HCT116 (cell line): ENCODE data around the gene SERPINI2. TPM values are rescaled to one million over a fixed set of nuclear protein-coding genes. Genes with fewer than 3 reads are reported as not detected.

Experiments
- ATAC-seq: fragments of 200-7000 bp; cut with Tn5 transposase; 2 replicates; pipeline ENCODE4 v1.9.1; 2020; ENCODE audit warnings: mild to moderate bottlenecking, moderate library complexity
- BruUV-seq: library from RNA; stranded (reverse); fragments of 400-500 nt; replicated peaks from 2 replicates; lab custom pipeline; 2021; lab: Mats Ljungman, UMichigan
- CTCF ChIA-PET: fragments of 300-600 bp; sonication (Branson Sonifier 250); formaldehyde crosslinking; loops from one replicate; lab custom pipeline; 2021; ENCODE audit warnings: antibody characterized with exemption; lab: Charles Lee
- POLR2A ChIA-PET: fragments of 300-600, 350-600 bp; sonication (Branson Sonifier 250); formaldehyde crosslinking; loops from one replicate; lab custom pipeline; 2021; ENCODE audit warnings: antibody characterized with exemption; lab: Charles Lee
- RAD21 ChIA-PET, 2 experiments: fragments of 300-600 bp; sonication (Branson Sonifier 250); formaldehyde crosslinking; loops; one replicate each; lab custom pipeline; 2023; ENCODE audit warnings: low total read pairs in 2 of 2; ENCODE audit not compliant: uncharacterized antibody in 2 of 2, unreplicated experiment in 2 of 2, low non-redundant PET in 1 of 2; lab: Charles Lee
- DNase-seq: peaks from one replicate; pipeline ENCODE4 v3.0.0-alpha.2; 2010; ENCODE audit warnings: low read depth, low spot score
- H2AFZ ChIP-seq: fragments of 200-600 bp; shearing (Covaris generic), sonication (generic); 2 replicates; pipeline ENCODE4 v1.6.1; 2017; ENCODE audit warnings: low read depth, mixed run types, mixed read lengths, antibody characterized with exemption, low read length; ENCODE audit not compliant: poor library complexity, severe bottlenecking
- H3K27ac ChIP-seq: 2 replicates; pipeline ENCODE4 v1.5.1; 2012; ENCODE audit warnings: low read depth, low read length
- H3K27me3 ChIP-seq: fragments of 200-600 bp; sonication (generic); 2 replicates; pipeline ENCODE4 v1.6.1; 2016; ENCODE audit warnings: mixed run types, low read length, mixed read lengths; ENCODE audit not compliant: insufficient read depth
- H3K36me3 ChIP-seq, 2 experiments: fragments of 200-500 bp in 1 of 2; fragments of 200-600 bp in 1 of 2; sonication (Bioruptor generic) in 1 of 2; sonication (generic) in 1 of 2; 2 replicates each; pipeline versions ENCODE4 v1.5.1 to v1.6.1; 2014 to 2016; ENCODE audit warnings: low read length in 2 of 2, inconsistent platforms in 1 of 2, mixed read lengths in 1 of 2, mixed run types in 1 of 2; ENCODE audit not compliant: insufficient read depth in 2 of 2, control insufficient read depth in 1 of 2
- H3K4me1 ChIP-seq, 2 experiments: fragments of 200-600 bp in 1 of 2; sonication (generic) in 1 of 2; 2 replicates each; pipeline versions ENCODE4 v1.5.1 to v1.6.1; 2012 to 2017; ENCODE audit warnings: low read length in 2 of 2, inconsistent platforms in 1 of 2, mild to moderate bottlenecking in 1 of 2, mixed read lengths in 1 of 2, mixed run types in 1 of 2, moderate library complexity in 1 of 2; ENCODE audit not compliant: insufficient read depth in 2 of 2, control insufficient read depth in 1 of 2
- H3K4me2 ChIP-seq: fragments of 200-600 bp; sonication (generic); 2 replicates; pipeline ENCODE4 v1.6.1; 2017; ENCODE audit warnings: mixed run types, low read length, mixed read lengths
- H3K4me3 ChIP-seq, 2 experiments: fragments of 200-600 bp in 1 of 2; sonication (generic) in 1 of 2; replicated peaks in 1 of 2; 2 replicates each; pipeline ENCODE4 v1.5.1; 2011 to 2016; ENCODE audit warnings: low read length in 2 of 2, control low read depth in 1 of 2, low read depth in 1 of 2, mild to moderate bottlenecking in 1 of 2, mixed read lengths in 1 of 2, mixed run types in 1 of 2
- H3K79me2 ChIP-seq: fragments of 200-600 bp; sonication (generic); 2 replicates; pipeline ENCODE4 v1.6.1; 2017; ENCODE audit warnings: mild to moderate bottlenecking, mixed run types, low read length, moderate library complexity, mixed read lengths; ENCODE audit not compliant: insufficient read depth
- H3K9ac ChIP-seq: fragments of 200-600 bp; sonication (generic); 2 replicates; pipeline ENCODE4 v1.6.1; 2016; ENCODE audit warnings: low read length, mixed read lengths
- H3K9me2 ChIP-seq: fragments of 200-600 bp; sonication (generic), shearing (Covaris generic); 2 replicates; pipeline ENCODE4 v1.6.1; 2017; ENCODE audit warnings: mixed run types, mild to moderate bottlenecking, moderate library complexity; ENCODE audit not compliant: insufficient read depth
- H3K9me3 ChIP-seq, 2 experiments: fragments of 200-500 bp in 1 of 2; fragments of 200-600 bp in 1 of 2; sonication (Bioruptor generic) in 1 of 2; sonication (generic) in 1 of 2; 2 replicates each; pipeline ENCODE4 v1.6.1; 2014 to 2017; ENCODE audit warnings: low read length in 2 of 2, mixed read lengths in 2 of 2, inconsistent platforms in 1 of 2, low read depth in 1 of 2, mild to moderate bottlenecking in 1 of 2, mixed run types in 1 of 2, moderate library complexity in 1 of 2; ENCODE audit not compliant: control insufficient read depth in 1 of 2, insufficient read depth in 1 of 2
- H4K20me1 ChIP-seq: fragments of 200-600 bp; sonication (generic), shearing (Covaris generic); 2 replicates; pipeline ENCODE4 v1.6.1; 2017; ENCODE audit warnings: mixed run types, mild to moderate bottlenecking, moderate library complexity; ENCODE audit not compliant: insufficient read depth
- CEBPB ChIP-seq: IDR thresholded peaks from 2 replicates; pipeline ENCODE4 v1.6.1; 2012; ENCODE audit warnings: low read depth
- CTCF ChIP-seq, 3 experiments: fragments of 200-600 bp in 1 of 3; sonication (generic) in 1 of 3; IDR thresholded peaks in 2 of 3; conservative IDR thresholded peaks in 1 of 3; 2 replicates each; pipeline ENCODE4 v1.5.1; 2012 to 2017; ENCODE audit warnings: low read depth in 2 of 3, low read length in 2 of 3, antibody characterized with exemption in 1 of 3, borderline replicate concordance in 1 of 3, control low read depth in 1 of 3, mild to moderate bottlenecking in 1 of 3, mixed read lengths in 1 of 3, mixed run types in 1 of 3, moderate library complexity in 1 of 3; ENCODE audit not compliant: insufficient read depth in 1 of 3
- ELF1 ChIP-seq: IDR thresholded peaks from 2 replicates; pipeline ENCODE4 v1.6.1; 2012; ENCODE audit warnings: low read depth, borderline replicate concordance
- EZH2 ChIP-seq: fragments of 200-600 bp; sonication (generic); IDR thresholded peaks from 2 replicates; pipeline ENCODE4 v1.6.1; 2017; ENCODE audit warnings: antibody characterized with exemption, mixed run types
- FOSL1 ChIP-seq: IDR thresholded peaks from 2 replicates; pipeline ENCODE4 v1.6.1; 2012; ENCODE audit warnings: low read depth
- JUND ChIP-seq: IDR thresholded peaks from 2 replicates; pipeline ENCODE4 v1.6.1; 2012
- POLR2A ChIP-seq: IDR thresholded peaks from 2 replicates; pipeline ENCODE4 v1.7.0; 2011; ENCODE audit warnings: borderline replicate concordance; ENCODE audit not compliant: insufficient read depth, insufficient read length; ENCODE audit errors: extremely low read depth
- POLR2AphosphoS5 ChIP-seq: IDR thresholded peaks from 2 replicates; pipeline ENCODE4 v1.6.1; 2011; ENCODE audit warnings: mild to moderate bottlenecking, low read depth, low read length, moderate library complexity
- RAD21 ChIP-seq: IDR thresholded peaks from 2 replicates; pipeline ENCODE4 v1.6.1; 2012; ENCODE audit warnings: low read depth, mild to moderate bottlenecking
- REST ChIP-seq: IDR thresholded peaks from 2 replicates; pipeline ENCODE4 v1.6.1; 2012; ENCODE audit warnings: low read depth
- SIN3A ChIP-seq: IDR thresholded peaks from 2 replicates; pipeline ENCODE4 v1.6.1; 2012; ENCODE audit warnings: low read depth
- TCF7L2 ChIP-seq: IDR thresholded peaks from 2 replicates; pipeline ENCODE4 v1.7.0; 2011; ENCODE audit warnings: borderline replicate concordance, inconsistent platforms; ENCODE audit not compliant: insufficient read depth, insufficient read length; ENCODE audit errors: extremely low read depth
- YY1 ChIP-seq: IDR thresholded peaks from 2 replicates; pipeline ENCODE4 v1.6.1; 2011; ENCODE audit warnings: low read length, low read depth, moderate library complexity, mild to moderate bottlenecking; ENCODE audit not compliant: insufficient replicate concordance; ENCODE audit errors: extremely low read depth
- ZBTB33 ChIP-seq: IDR thresholded peaks from 2 replicates; pipeline ENCODE4 v1.6.1; 2011; ENCODE audit warnings: mild to moderate bottlenecking, low read length, moderate library complexity; ENCODE audit not compliant: insufficient replicate concordance; ENCODE audit errors: extremely low read depth
- ZNF274 ChIP-seq: fragments of 200-500 bp; sonication (Bioruptor generic); IDR thresholded peaks from 2 replicates; pipeline ENCODE4 v1.6.1; 2014; ENCODE audit warnings: mild to moderate bottlenecking, low read depth, low read length, inconsistent platforms
- intact Hi-C: fragments of 100-400 bp; cut with micrococcal nuclease; formaldehyde crosslinking; loops from 2 replicates; pipeline ENCODE4 v1.10.0; 2022
- total RNA-seq: library from RNA; stranded (reverse); gene quantifications from one replicate; pipeline ENCODE4 v1.2.1, GENCODE V29; 2021; ENCODE audit not compliant: unreplicated experiment

Gene SERPINI2
- total RNA-seq, 1 experiment from 2014 or later = 0.27 TPM

GRCh38 chr3:167437428-167438139 lies 36.3 kb downstream of the SERPINI2 start:
- Histone ChIP-seq H3K9me2 (no peaks in the 10 kb centered on the region), H3K4me2 (no peak overlapping the region), H3K4me1 (no peaks in the 10 kb centered on the region), H3K9ac (no peak overlapping the region), H2AFZ (no peak overlapping the region), H3K27me3 (no peaks in the 10 kb centered on the region), H3K4me3 (no peak overlapping the region), H3K9me3 (no peaks in the 10 kb centered on the region), H3K27ac (no peak overlapping the region), H3K79me2 (no peaks in the 10 kb centered on the region), H3K36me3 (no peaks in the 10 kb centered on the region), H4K20me1 (no peaks in the 10 kb centered on the region)
- TF ChIP-seq REST = no peak
- no peak for TF ChIP-seq ZBTB33
- TF ChIP-seq POLR2AphosphoS5 = no peak
- TF ChIP-seq YY1 = no peak
- no peak for TF ChIP-seq FOSL1
- no peak for TF ChIP-seq ELF1
- TF ChIP-seq RAD21 = no peak
- no peak for TF ChIP-seq JUND
- TF ChIP-seq CTCF (IDR thresholded peaks at IDR 0.05 in 2 of 3, conservative IDR thresholded peaks at IDR 0.05 in 1 of 3; ENCODE audit: borderline replicate concordance in 1 of 3, insufficient read depth in 1 of 3, low read depth in 2 of 3, low read length in 2 of 3) = no peak
- no peak for TF ChIP-seq ZNF274
- TF ChIP-seq SIN3A = no peak
- TF ChIP-seq TCF7L2 = no peak
- no peak for TF ChIP-seq POLR2A
- TF ChIP-seq EZH2 = no peak
- no peak for TF ChIP-seq CEBPB
- ChIA-PET RAD21 (no interaction called here), CTCF (no interaction called here), POLR2A (no interaction called here)
- intact Hi-C loops = no loop called here
- DNase-seq (no peak), ATAC-seq (no peak)
- BruUV-seq = no TSS peak
